Cardiac muscle cell (in vitro differentiated cells and primary cell): ENCODE measurements around the gene HIVEP3. TPM values are rescaled to one million over a fixed set of nuclear protein-coding genes. Genes with fewer than 3 reads are reported as not detected.

Experiments
- DNase-seq, 2 donors: peaks; one replicate each; pipeline versions ENCODE4 v3.0.0 to v3.0.0-alpha.2; 2010 to 2017; ENCODE audit warnings: low read depth in 1 of 2, low spot score in 1 of 2
- H3K27ac ChIP-seq: fragments of 200-600 bp; sonication (generic); 2 replicates; pipeline ENCODE4 v1.5.1; 2016
- H3K27me3 ChIP-seq: fragments of 200-600 bp; sonication (generic); 2 replicates; pipeline ENCODE4 v1.6.0; 2016; ENCODE audit warnings: control low read depth
- H3K36me3 ChIP-seq: fragments of 200-600 bp; sonication (generic); 2 replicates; pipeline ENCODE4 v1.5.1; 2016; ENCODE audit warnings: control low read depth
- H3K4me1 ChIP-seq: fragments of 200-600 bp; sonication (generic); 2 replicates; pipeline ENCODE4 v1.8.1; 2017; ENCODE audit warnings: low read depth, mild to moderate bottlenecking, mixed run types
- H3K4me3 ChIP-seq: fragments of 200-600 bp; sonication (generic); 2 replicates; pipeline ENCODE4 v1.5.1; 2016; ENCODE audit warnings: mild to moderate bottlenecking
- H3K9me3 ChIP-seq: fragments of 200-600 bp; sonication (generic); 2 replicates; pipeline ENCODE4 v1.5.1; 2017; ENCODE audit warnings: low read depth, mild to moderate bottlenecking, control low read depth
- CTCF ChIP-seq: IDR thresholded peaks from 2 replicates; pipeline ENCODE4 v1.5.1; 2012; ENCODE audit warnings: low read depth, mild to moderate bottlenecking, low read length
- polyA plus RNA-seq: library from polyadenylated mRNA; unstranded; fragments of >200 nt; fragmentation: Nextera tagmentation; extraction: Ambion mirVana; gene quantifications from 2 replicates; pipeline ENCODE4 v1.2.1, GENCODE V29; 2016
- total RNA-seq: library from RNA; depleted of rRNA; stranded (reverse); fragments of >200 nt; gene quantifications from 2 replicates; pipeline ENCODE4 v1.2.3, GENCODE V29; 2016

Gene HIVEP3
- total and polyA plus RNA-seq, 2 experiments from 2014 or later, result 0.42 to 0.62 TPM

DNA sequence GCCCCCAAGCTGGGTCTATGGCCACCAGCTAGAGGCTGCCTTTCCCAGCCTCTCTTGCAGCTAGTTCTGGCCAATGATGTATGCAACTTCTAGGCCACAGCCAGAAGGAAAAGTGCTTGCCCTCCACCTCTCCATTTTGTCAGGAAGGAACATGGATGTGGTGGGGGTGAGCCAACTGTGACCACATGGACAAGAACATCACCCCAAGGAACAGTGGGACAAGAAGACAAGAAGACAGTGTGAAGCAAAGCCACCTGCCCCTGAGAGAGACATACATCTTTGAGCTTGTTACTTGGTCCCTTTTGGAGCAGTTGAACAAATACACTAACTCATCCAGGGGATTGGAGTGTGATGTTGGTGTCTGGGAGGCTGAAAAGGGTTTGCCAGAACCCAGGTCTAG, 328.4 kb downstream of the HIVEP3 start:
- no peak overlapping the region for H3K4me3 ChIP-seq
- H3K9me3 ChIP-seq, result no peaks in the 10 kb centered on the region
- no peaks in the 10 kb centered on the region for H3K27me3 ChIP-seq
- H3K36me3 ChIP-seq, result no peaks in the 10 kb centered on the region
- no peak for DNase-seq
- H3K27ac ChIP-seq, result no peak overlapping the region
- peaks cover 2% of the 10 kb centered on the region for H3K4me1 ChIP-seq
- TF ChIP-seq CTCF, result no peak

DNA sequence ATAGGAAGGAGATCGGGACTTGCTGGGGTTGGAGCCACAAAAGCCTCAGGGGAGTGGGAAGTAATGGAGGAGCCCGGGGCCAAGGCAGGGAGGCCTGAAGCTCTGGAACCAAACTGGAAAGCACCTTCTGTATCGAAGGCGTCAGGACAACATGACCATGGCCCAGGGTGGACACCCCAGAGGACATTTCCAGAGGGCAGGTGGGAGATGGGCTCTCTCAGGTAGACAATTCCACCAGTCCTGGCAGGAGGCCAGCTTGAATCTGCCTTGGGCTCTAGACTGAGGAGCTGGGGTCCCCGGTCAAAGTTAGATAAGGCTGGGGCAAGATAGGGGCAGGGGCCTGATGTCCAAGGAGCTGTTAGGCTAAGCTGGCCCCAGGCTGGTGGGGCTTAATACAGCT, 329.3 kb downstream of the HIVEP3 start:
- Histone ChIP-seq H3K9me3 (no peaks in the 10 kb centered on the region), H3K36me3 (no peaks in the 10 kb centered on the region), H3K4me3 (no peak overlapping the region), H3K4me1 (peaks cover 2% of the 10 kb centered on the region), H3K27me3 (no peaks in the 10 kb centered on the region), H3K27ac (no peak overlapping the region)
- DNase-seq, result no peak
- no peak for TF ChIP-seq CTCF

GRCh38 chr1:41588334-41588875, 330.3 kb downstream of the HIVEP3 start:
- Histone ChIP-seq H3K9me3 (no peaks in the 10 kb centered on the region), H3K27ac (no peak overlapping the region), H3K27me3 (no peaks in the 10 kb centered on the region), H3K36me3 (no peaks in the 10 kb centered on the region), H3K4me1 (peaks cover 2% of the 10 kb centered on the region), H3K4me3 (no peak overlapping the region)
- no peak for DNase-seq
- no peak for TF ChIP-seq CTCF

DNA sequence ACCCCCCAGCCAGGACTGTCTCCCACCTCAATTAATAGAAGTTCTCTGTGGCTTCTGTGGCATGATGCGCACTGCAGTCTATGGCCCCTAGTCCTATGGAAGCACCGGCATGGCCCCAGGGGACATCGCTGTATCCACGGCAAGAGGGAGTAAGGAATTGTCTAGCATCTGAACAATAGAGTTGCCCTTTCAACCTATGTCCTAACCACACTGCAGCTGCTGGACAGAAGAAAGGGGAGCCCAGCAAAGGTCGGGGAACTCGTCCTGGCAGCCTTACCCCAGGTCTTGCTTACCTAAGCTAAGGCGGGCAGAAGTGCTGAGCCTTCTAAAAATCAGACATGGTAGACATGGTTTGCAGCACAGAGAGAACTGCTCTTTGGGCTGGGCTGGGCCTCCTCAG, 330.9 kb downstream of the HIVEP3 start:
- Histone ChIP-seq H3K9me3 (no peaks in the 10 kb centered on the region), H3K4me1 (peaks cover 1% of the 10 kb centered on the region), H3K36me3 (no peaks in the 10 kb centered on the region), H3K4me3 (no peak overlapping the region), H3K27me3 (no peaks in the 10 kb centered on the region), H3K27ac (no peak overlapping the region)
- DNase-seq, result no peak
- no peak for TF ChIP-seq CTCF

- H3K27me3 ChIP-seq, result no peaks in the 10 kb centered on the region
- no peak for DNase-seq
- H3K4me1 ChIP-seq, result no peaks in the 10 kb centered on the region
- TF ChIP-seq CTCF, result no peak
- H3K36me3 ChIP-seq, result no peaks in the 10 kb centered on the region
- no peak overlapping the region for H3K27ac ChIP-seq
- H3K4me3 ChIP-seq, result no peak overlapping the region
- no peaks in the 10 kb centered on the region for H3K9me3 ChIP-seq
Measured at GRCh38 chr1:41586230-41586629, 332.5 kb downstream of the HIVEP3 start.
